CD4-positive, alpha-beta T cell (primary cell): Measurements from ENCODE around the gene NBEAL2. TPM values are rescaled to one million over a fixed set of nuclear protein-coding genes. Genes with fewer than 3 reads are reported as not detected.

Experiments
- ATAC-seq: fragments of 200-7000 bp; cut with Tn5 transposase; one replicate; pipeline ENCODE4 v1.10.0; 2022; ENCODE audit warnings: mild to moderate bottlenecking; ENCODE audit not compliant: poor library complexity
- CTCF ChIA-PET: fragments of 350-600 bp; sonication (Branson Sonifier 250); formaldehyde crosslinking; loops from one replicate; lab custom pipeline; 2021; ENCODE audit warnings: antibody characterized with exemption, inconsistent platforms; lab: Charles Lee
- POLR2A ChIA-PET: fragments of 350-600 bp; sonication (Branson Sonifier 250); formaldehyde crosslinking; loops from one replicate; lab custom pipeline; 2021; ENCODE audit warnings: antibody characterized with exemption, inconsistent platforms; lab: Charles Lee
- DNase-seq, 14 experiments: peaks; one replicate each; pipeline ENCODE4 v3.0.0-alpha.2; 2013 to 2020; ENCODE audit warnings: mixed read lengths in 2 of 14
- H3K27ac ChIP-seq, 2 donors: one replicate each; pipeline versions ENCODE4 v1.5.1 to v1.7.0; 2013; ENCODE audit warnings: low read length in 2 of 2, low read depth in 1 of 2, mild to moderate bottlenecking in 1 of 2
- H3K27me3 ChIP-seq, 2 experiments: 1 replicate in 1 of 2; 2 replicates in 1 of 2; pipeline versions ENCODE4 v1.6.1 to v1.7.0; 2013; ENCODE audit warnings: low read length in 2 of 2, control low read depth in 1 of 2, mild to moderate bottlenecking in 1 of 2, moderate library complexity in 1 of 2; ENCODE audit not compliant: insufficient read depth in 2 of 2, control insufficient read depth in 1 of 2
- H3K36me3 ChIP-seq: one replicate; pipeline ENCODE4 v1.6.1; 2013; ENCODE audit warnings: low read length, control low read depth; ENCODE audit not compliant: insufficient read depth
- H3K4me1 ChIP-seq: one replicate; pipeline ENCODE4 v1.6.1; 2013; ENCODE audit warnings: low read length, control low read depth; ENCODE audit not compliant: insufficient read depth
- H3K4me3 ChIP-seq: one replicate; pipeline ENCODE4 v1.5.1; 2013; ENCODE audit warnings: mild to moderate bottlenecking, low read length, moderate library complexity
- H3K9me3 ChIP-seq, 2 experiments: 1 replicate in 1 of 2; 2 replicates in 1 of 2; pipeline versions ENCODE4 v1.6.1 to v1.7.0; 2013; ENCODE audit warnings: low read length in 2 of 2, mild to moderate bottlenecking in 2 of 2, control low read depth in 1 of 2, moderate library complexity in 1 of 2; ENCODE audit not compliant: control insufficient read depth in 1 of 2, insufficient read depth in 1 of 2
- H3K27ac Mint-ChIP-seq: one replicate; pipeline ENCODE4 v1.8.0; 2020; ENCODE audit warnings: mixed read lengths
- H3K27me3 Mint-ChIP-seq: one replicate; pipeline ENCODE4 v1.8.0; 2021; ENCODE audit warnings: mixed read lengths
- H3K36me3 Mint-ChIP-seq: one replicate; pipeline ENCODE4 v1.8.0; 2021; ENCODE audit warnings: low read depth, mixed read lengths
- H3K4me1 Mint-ChIP-seq: one replicate; pipeline ENCODE4 v1.8.0; 2021; ENCODE audit warnings: low read depth, mixed read lengths
- H3K4me3 Mint-ChIP-seq: one replicate; pipeline ENCODE4 v1.8.0; 2020; ENCODE audit warnings: mild to moderate bottlenecking, mixed read lengths
- H3K9me3 Mint-ChIP-seq: one replicate; pipeline ENCODE4 v1.8.0; 2020; ENCODE audit warnings: mixed read lengths
- intact Hi-C, 2 experiments: fragments of 100-400 bp; cut with DNase I in 1 of 2; cut with micrococcal nuclease in 1 of 2; formaldehyde crosslinking; loops; one replicate each; pipeline versions ENCODE4 v1.15.1 to v1.9.0; 2023 to 2025; cut with DNase I, micrococcal nuclease
- total RNA-seq, 174 experiments: library from RNA in 2 of 174; stranded (reverse) in 2 of 174; gene quantifications; one replicate each; pipeline ENCODE4 v1.2.3 and lab custom pipeline; 2021 to 2026
- TF ChIP-seq, protein P1 (sequence below): fragments of 200-600 bp; IDR thresholded peaks from one replicate; pipeline ENCODE4 v1.8.0; 2022; ENCODE audit warnings: antibody characterized with exemption, mild to moderate bottlenecking

NBEAL2 gene
- total RNA-seq, 2 experiments from 2014 or later = 163 to 170 TPM

DNA sequence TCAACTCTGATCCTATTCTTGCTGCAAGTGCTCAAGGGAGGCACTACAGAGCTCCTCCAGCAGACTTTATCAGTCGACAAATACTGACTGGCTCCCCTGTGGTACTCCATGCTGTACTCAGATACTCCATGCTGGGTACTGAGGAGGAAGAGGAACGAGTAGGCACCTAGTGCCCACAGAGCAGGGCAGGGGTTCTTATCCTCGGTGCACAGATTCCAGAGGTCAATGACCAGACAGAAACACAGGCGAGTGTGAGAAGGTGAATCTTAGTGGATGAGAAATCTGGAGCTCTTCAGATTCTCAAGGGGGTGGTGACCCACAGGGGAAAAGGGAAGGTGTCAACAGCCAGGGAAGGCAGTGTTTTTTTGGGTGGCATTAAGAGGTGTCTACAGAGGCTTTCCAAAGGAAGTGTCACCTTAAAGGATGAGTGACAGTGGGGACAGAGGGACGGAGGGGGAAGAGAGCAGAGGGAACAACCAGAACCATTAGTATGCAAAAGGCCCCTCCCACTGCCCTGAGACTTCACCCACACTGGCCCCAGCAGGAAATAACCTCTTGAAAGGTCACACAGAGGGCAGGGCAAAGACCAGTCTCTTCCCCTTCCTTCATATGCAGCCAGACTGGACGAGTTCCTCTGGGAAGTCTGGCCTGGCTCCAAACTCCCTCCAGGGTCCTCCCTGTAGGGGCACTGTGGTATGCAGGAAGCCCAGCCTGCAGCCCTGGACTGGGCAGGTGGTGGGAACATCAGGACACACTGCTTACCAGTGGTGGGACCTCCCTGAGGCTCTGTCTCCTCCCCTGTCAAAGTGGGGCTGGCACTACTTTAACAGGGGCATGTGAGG is 30.4 kb upstream of the NBEAL2 start:
- H3K9me3 Mint-ChIP-seq = no peaks in the 10 kb centered on the region
- TF ChIP-seq, protein P1, sequence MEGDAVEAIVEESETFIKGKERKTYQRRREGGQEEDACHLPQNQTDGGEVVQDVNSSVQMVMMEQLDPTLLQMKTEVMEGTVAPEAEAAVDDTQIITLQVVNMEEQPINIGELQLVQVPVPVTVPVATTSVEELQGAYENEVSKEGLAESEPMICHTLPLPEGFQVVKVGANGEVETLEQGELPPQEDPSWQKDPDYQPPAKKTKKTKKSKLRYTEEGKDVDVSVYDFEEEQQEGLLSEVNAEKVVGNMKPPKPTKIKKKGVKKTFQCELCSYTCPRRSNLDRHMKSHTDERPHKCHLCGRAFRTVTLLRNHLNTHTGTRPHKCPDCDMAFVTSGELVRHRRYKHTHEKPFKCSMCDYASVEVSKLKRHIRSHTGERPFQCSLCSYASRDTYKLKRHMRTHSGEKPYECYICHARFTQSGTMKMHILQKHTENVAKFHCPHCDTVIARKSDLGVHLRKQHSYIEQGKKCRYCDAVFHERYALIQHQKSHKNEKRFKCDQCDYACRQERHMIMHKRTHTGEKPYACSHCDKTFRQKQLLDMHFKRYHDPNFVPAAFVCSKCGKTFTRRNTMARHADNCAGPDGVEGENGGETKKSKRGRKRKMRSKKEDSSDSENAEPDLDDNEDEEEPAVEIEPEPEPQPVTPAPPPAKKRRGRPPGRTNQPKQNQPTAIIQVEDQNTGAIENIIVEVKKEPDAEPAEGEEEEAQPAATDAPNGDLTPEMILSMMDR = no peak
- no peaks in the 10 kb centered on the region for H3K27me3 ChIP-seq
- H3K4me3 ChIP-seq = no peak overlapping the region
- no peaks in the 10 kb centered on the region for H3K9me3 ChIP-seq
- peaks cover 16% of the 10 kb centered on the region for H3K36me3 ChIP-seq
- peaks cover 93% of the 10 kb centered on the region for H3K4me1 ChIP-seq
- H3K4me3 Mint-ChIP-seq = peak overlapping the region; percentile 59
- peak overlapping the region; percentile 64 to 86 for H3K27ac ChIP-seq
- peaks cover 28% of the 10 kb centered on the region for H3K36me3 Mint-ChIP-seq
- ATAC-seq (no peak), DNase-seq (peak in 4 of 14 experiments; percentile 23 to 63 (median 56))
- intact Hi-C loops = loop anchor here in 1 of 2 experiments (1.0 to 10.0 kb wide), 2 partner anchors 27 to 106 kb away; partner anchors contain the start of gene CCDC12
- H3K27ac Mint-ChIP-seq = peak overlapping the region; percentile 92
- ChIA-PET POLR2A (interaction anchor here (1.5 kb wide), 1 partner anchor 38 kb away, joined by 4 read pairs; no protein-coding TSS in a partner anchor), CTCF (interaction anchor here (1.7 to 2.6 kb wide), 3 partner anchors 10 to 49 kb away, joined by 6 to 10 read pairs (median 9); no protein-coding TSS in a partner anchor)
- H3K4me1 Mint-ChIP-seq = peaks cover 92% of the 10 kb centered on the region
- H3K27me3 Mint-ChIP-seq = no peaks in the 10 kb centered on the region

DNA sequence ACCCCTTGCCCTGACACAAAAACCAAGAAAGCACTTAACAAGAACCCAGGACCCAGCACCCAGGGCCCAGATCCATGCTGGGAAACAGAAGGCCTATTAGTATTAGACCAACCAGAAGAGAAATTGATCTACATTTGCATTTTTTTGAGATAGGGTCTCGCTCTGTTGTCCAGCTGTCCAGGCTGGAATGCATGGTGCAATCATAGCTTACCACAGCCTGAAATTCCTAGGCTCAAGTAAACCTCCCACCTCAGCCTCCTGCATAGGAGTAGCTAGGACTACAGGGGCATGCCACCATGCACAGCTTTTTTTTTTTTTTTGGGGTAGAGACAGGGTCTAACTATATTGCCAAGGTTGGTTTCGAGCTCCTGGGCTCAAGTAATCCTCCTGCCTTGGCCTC is 29.3 kb upstream of the NBEAL2 start:
- intact Hi-C loops = no loop called here
- Mint-ChIP-seq H3K36me3 (peaks cover 22% of the 10 kb centered on the region), H3K27ac (peak overlapping the region; percentile 75), H3K4me1 (peaks cover 94% of the 10 kb centered on the region), H3K4me3 (peak overlapping the region; percentile 40), H3K27me3 (no peaks in the 10 kb centered on the region), H3K9me3 (no peaks in the 10 kb centered on the region)
- CTCF ChIA-PET = no interaction called here
- TF ChIP-seq, protein P1 = no peak
- DNase-seq (no peak), ATAC-seq (no peak)
- no peak overlapping the region for H3K4me3 ChIP-seq
- no peaks in the 10 kb centered on the region for H3K9me3 ChIP-seq
- no peak overlapping the region for H3K27ac ChIP-seq
- H3K4me1 ChIP-seq = peaks cover 93% of the 10 kb centered on the region
- H3K36me3 ChIP-seq = peaks cover 11% of the 10 kb centered on the region
- no peaks in the 10 kb centered on the region for H3K27me3 ChIP-seq
- POLR2A ChIA-PET = no interaction called here

DNA sequence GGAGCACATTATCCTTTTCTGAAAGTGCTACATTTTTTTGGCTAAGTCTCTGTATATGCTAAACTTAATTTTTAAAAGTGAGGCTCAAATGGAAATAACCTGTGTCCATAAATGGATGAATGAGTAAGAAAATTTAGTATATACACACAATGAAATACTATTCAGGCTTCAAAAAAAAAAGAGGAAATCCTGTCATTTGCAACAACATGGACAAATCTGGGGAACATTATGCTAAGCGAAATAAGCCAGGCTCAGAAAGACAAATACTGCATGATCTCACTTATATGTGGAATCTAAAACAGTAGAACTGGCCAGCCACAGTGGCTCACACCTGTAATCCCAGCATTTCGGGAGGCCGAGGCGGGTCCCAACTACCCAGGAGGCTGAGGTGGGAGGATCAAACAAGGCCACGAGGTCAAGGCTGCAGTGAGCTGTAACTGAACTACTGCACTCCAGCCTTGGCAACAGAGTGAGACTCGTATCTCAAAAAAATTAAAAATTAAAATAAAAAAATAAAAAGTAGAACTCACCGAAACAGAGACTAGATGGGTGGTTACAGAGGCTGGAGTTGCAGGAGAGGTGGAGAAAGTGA is 28.7 kb upstream of the NBEAL2 start:
- ChIA-PET POLR2A (no interaction called here), CTCF (no interaction called here)
- H3K4me1 ChIP-seq = peaks cover 96% of the 10 kb centered on the region
- DNase-seq (no peak), ATAC-seq (no peak)
- no peak overlapping the region for H3K4me3 ChIP-seq
- H3K36me3 ChIP-seq = peaks cover 9% of the 10 kb centered on the region
- no peak overlapping the region for H3K27ac ChIP-seq
- peaks cover 17% of the 10 kb centered on the region for H3K36me3 Mint-ChIP-seq
- intact Hi-C loops = no loop called here
- TF ChIP-seq, protein P1 = no peak
- H3K9me3 Mint-ChIP-seq = no peaks in the 10 kb centered on the region
- H3K27me3 Mint-ChIP-seq = no peaks in the 10 kb centered on the region
- peak overlapping the region; percentile 50 for H3K27ac Mint-ChIP-seq
- H3K9me3 ChIP-seq = no peaks in the 10 kb centered on the region
- no peak overlapping the region for H3K4me3 Mint-ChIP-seq
- H3K27me3 ChIP-seq = no peaks in the 10 kb centered on the region
- peaks cover 94% of the 10 kb centered on the region for H3K4me1 Mint-ChIP-seq
